HG02970 (cell line): ENCODE results near the gene SFMBT2.
"Not testable (repeated sequence)": the region's sequence is repeated elsewhere in the genome, so short reads cannot be mapped to it uniquely, and the experiment has no call there.

ENCODE experiments used
- ATAC-seq: cut with Tn5 transposase; IDR thresholded peaks from one replicate; pipeline ENCODE4 v1.9.1; 2021; ENCODE audit warnings: mild to moderate bottlenecking, moderate library complexity, moderate number of reproducible peaks; ENCODE audit not compliant: unreplicated experiment, low FRiP score

SFMBT2 gene

GRCh38 chr10:7194571-7194970 is 216.3 kb downstream of the SFMBT2 start:
- ATAC-seq = no peak

- ATAC-seq = no peak
Observed at GRCh38 chr10:7193369-7193768, 217.5 kb downstream of the SFMBT2 start.

- no peak for ATAC-seq
Observed at GRCh38 chr10:7192831-7193361, 217.9 kb downstream of the SFMBT2 start.

- no peak for ATAC-seq
Observed at GRCh38 chr10:7192061-7192460, 218.8 kb downstream of the SFMBT2 start.

GRCh38 chr10:7190772-7191171 is 220.1 kb downstream of the SFMBT2 start:
- ATAC-seq = not testable (repeated sequence)

GRCh38 chr10:7189909-7190308 is 220.9 kb downstream of the SFMBT2 start:
- ATAC-seq = no peak

GRCh38 chr10:7188456-7189050 is 222.3 kb downstream of the SFMBT2 start:
- no peak for ATAC-seq

GRCh38 chr10:7186387-7187018 is 224.3 kb downstream of the SFMBT2 start:
- no peak for ATAC-seq

- no peak for ATAC-seq
Observed at GRCh38 chr10:7185367-7185690, 225.5 kb downstream of the SFMBT2 start.

- no peak for ATAC-seq
Observed at GRCh38 chr10:7184660-7185366, 226.0 kb downstream of the SFMBT2 start.

- ATAC-seq = not testable (repeated sequence)
Observed at GRCh38 chr10:7184116-7184515, 226.7 kb downstream of the SFMBT2 start.

GRCh38 chr10:7182327-7182726 is 228.5 kb downstream of the SFMBT2 start:
- not testable (repeated sequence) for ATAC-seq

GRCh38 chr10:7181420-7181819 is 229.4 kb downstream of the SFMBT2 start:
- no peak for ATAC-seq

GRCh38 chr10:7179536-7179935 is 231.3 kb downstream of the SFMBT2 start:
- ATAC-seq = no peak

GRCh38 chr10:7173948-7174347 is 236.9 kb downstream of the SFMBT2 start:
- no peak for ATAC-seq

- no peak for ATAC-seq
Observed at GRCh38 chr10:7171825-7172224, 239.0 kb downstream of the SFMBT2 start.

GRCh38 chr10:7170626-7171322 is 240.1 kb downstream of the SFMBT2 start:
- ATAC-seq = no peak

- no peak for ATAC-seq
Observed at GRCh38 chr10:7168414-7168813, 242.4 kb downstream of the SFMBT2 start.

- ATAC-seq = no peak
Observed at GRCh38 chr10:7165500-7166177, 245.2 kb downstream of the SFMBT2 start.

GRCh38 chr10:7164955-7165354 is 245.9 kb downstream of the SFMBT2 start:
- ATAC-seq = no peak

GRCh38 chr10:7162331-7162730 is 248.5 kb downstream of the SFMBT2 start:
- no peak for ATAC-seq
